GM23248 (cell line): Measurements from ENCODE around the gene SRPX. TPM values are rescaled to one million over a fixed set of nuclear protein-coding genes. Genes with fewer than 3 reads are reported as not detected.

ENCODE experiments used
- DNase-seq: peaks from one replicate; pipeline ENCODE4 v3.0.0-alpha.2; 2015
- H2AFZ ChIP-seq: fragments of 200-600 bp; sonication (generic); 2 replicates; pipeline ENCODE4 v1.6.1; 2016; ENCODE audit warnings: antibody characterized with exemption
- H3F3A ChIP-seq: fragments of 200-600 bp; sonication (generic); 2 replicates; pipeline ENCODE4 v1.6.1; 2016; ENCODE audit warnings: mild to moderate bottlenecking, antibody characterized with exemption, mixed run types; ENCODE audit not compliant: insufficient read depth
- H3K27ac ChIP-seq: fragments of 200-600 bp; sonication (generic); 2 replicates; pipeline ENCODE4 v1.5.1; 2016; ENCODE audit warnings: mild to moderate bottlenecking
- H3K27me3 ChIP-seq: fragments of 200-600 bp; sonication (generic); replicated peaks from 2 replicates; pipeline ENCODE4 v1.6.1; 2016; ENCODE audit warnings: mild to moderate bottlenecking; ENCODE audit not compliant: insufficient read depth
- H3K36me3 ChIP-seq: fragments of 200-600 bp; sonication (generic); 2 replicates; pipeline ENCODE4 v1.6.1; 2016; ENCODE audit warnings: low read depth, mild to moderate bottlenecking
- H3K4me1 ChIP-seq: fragments of 200-600 bp; sonication (generic); 2 replicates; pipeline ENCODE4 v1.6.1; 2016; ENCODE audit warnings: mild to moderate bottlenecking; ENCODE audit not compliant: insufficient read depth
- H3K4me2 ChIP-seq: fragments of 200-600 bp; sonication (generic); one replicate; pipeline ENCODE4 v1.6.1; 2016; ENCODE audit warnings: mild to moderate bottlenecking; ENCODE audit not compliant: unreplicated experiment
- H3K4me3 ChIP-seq: fragments of 200-600 bp; sonication (generic); 2 replicates; pipeline ENCODE4 v1.5.1; 2016; ENCODE audit warnings: mild to moderate bottlenecking
- H3K79me2 ChIP-seq: fragments of 200-600 bp; sonication (generic); 2 replicates; pipeline ENCODE4 v1.6.1; 2016; ENCODE audit warnings: mild to moderate bottlenecking; ENCODE audit not compliant: insufficient read depth
- H3K9ac ChIP-seq: fragments of 200-600 bp; sonication (generic); 2 replicates; pipeline ENCODE4 v1.6.1; 2016; ENCODE audit warnings: mild to moderate bottlenecking
- H3K9me2 ChIP-seq: fragments of 200-600 bp; sonication (generic); 2 replicates; pipeline ENCODE4 v1.6.1; 2016; ENCODE audit warnings: mixed run types, mild to moderate bottlenecking, moderate library complexity; ENCODE audit not compliant: insufficient read depth
- H3K9me3 ChIP-seq: fragments of 200-600 bp; sonication (generic); one replicate; pipeline ENCODE4 v1.6.1; 2017; ENCODE audit warnings: low read depth
- H4K20me1 ChIP-seq: fragments of 200-600 bp; sonication (generic); 2 replicates; pipeline ENCODE4 v1.6.0; 2016; ENCODE audit not compliant: insufficient read depth
- EZH2 ChIP-seq: fragments of 200-600 bp; sonication (generic); IDR thresholded peaks from 2 replicates; pipeline ENCODE4 v1.6.1; 2018; ENCODE audit warnings: antibody characterized with exemption, mild to moderate bottlenecking; ENCODE audit not compliant: insufficient read depth, poor library complexity, severe bottlenecking
- EZH2phosphoT487 ChIP-seq: fragments of 200-600 bp; sonication (generic); IDR thresholded peaks from 2 replicates; pipeline ENCODE4 v1.6.1; 2018; ENCODE audit warnings: antibody characterized with exemption, moderate library complexity, mild to moderate bottlenecking, low read depth; ENCODE audit not compliant: insufficient read depth
- WGBS, 2 experiments: methylation state at CpG; one replicate each; pipeline ENCODE4 v1.1.6; 2015 to 2017; ENCODE audit warnings: low lambda C conversion rate in 2 of 2, low coverage in 1 of 2; ENCODE audit errors: missing lambda C conversion rate in 2 of 2; 5-methylcytosine and 5-hydroxymethylcytosine counted together
- in situ Hi-C: fragments of 300-500 bp; cut with MboI; formaldehyde crosslinking; loops from 2 replicates; pipeline ENCODE4 v1.15.0; 2020
- polyA plus RNA-seq: library from polyadenylated mRNA; unstranded; fragments of >200 nt; fragmentation: Nextera tagmentation; extraction: Ambion mirVana; gene quantifications from 2 replicates; pipeline ENCODE4 v1.2.1, GENCODE V29; 2016
- total RNA-seq: library from RNA; depleted of rRNA; stranded (reverse); fragments of >200 nt; shearing (Covaris generic); gene quantifications from 2 replicates; pipeline ENCODE4 v1.2.3, GENCODE V29; 2014

Gene SRPX
- total and polyA plus RNA-seq, 2 experiments from 2014 or later = 75.7 to 82.2 TPM

DNA sequence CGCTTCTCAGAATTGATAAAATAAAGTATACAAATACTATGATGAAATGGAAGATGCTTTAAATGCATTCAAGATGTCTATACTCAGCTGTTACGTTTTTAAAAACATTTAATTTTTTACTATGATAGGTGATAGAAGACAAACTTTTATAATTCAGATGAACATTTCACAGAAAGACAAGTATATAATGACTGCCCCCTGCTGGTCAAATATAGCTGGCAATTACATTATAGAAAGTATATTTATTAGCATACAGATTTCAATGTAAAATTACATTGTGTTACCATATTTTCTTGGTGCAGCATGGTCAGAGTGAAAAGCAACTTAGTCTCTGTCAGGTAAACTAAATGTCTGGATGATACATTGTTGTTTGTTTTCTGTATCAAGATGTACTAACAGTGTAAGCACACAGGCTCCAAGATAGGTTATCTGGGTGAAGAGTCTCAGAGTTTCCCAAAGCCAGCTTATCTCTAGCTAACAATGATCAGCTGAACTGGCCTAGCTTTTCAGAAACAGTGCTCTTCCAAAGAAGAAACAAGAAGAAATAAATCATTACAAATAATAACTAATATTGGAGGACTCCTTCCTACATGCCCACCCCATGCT is 54.1 kb downstream of the SRPX start:
- in situ Hi-C loops = loop anchor here (10.0 kb wide), 1 partner anchor 242 kb away; no protein-coding TSS in a partner anchor

DNA sequence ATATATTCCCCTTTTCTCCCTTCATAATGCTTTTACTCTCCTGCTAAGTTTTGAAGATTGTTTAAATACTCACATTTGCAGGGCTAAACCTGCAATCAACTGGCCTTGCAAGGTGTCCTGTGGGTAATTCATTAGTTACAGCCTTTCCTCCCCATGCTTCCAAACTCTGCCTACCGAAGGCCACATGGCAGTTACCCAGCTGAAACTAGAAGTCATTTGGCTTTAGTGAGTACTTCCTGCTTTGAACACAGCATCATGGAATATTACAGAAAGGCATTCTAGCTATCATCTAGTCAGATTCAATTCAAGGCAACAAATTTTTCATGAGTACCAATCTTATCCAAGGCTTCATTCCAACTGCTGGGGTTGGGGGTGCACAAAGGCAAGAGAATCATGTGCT is 55.6 kb downstream of the SRPX start:
- no peak for DNase-seq
- no peaks in the 10 kb centered on the region for H4K20me1 ChIP-seq
- no peak overlapping the region for H3K4me2 ChIP-seq
- H3K27me3 ChIP-seq = no peaks in the 10 kb centered on the region
- H3K79me2 ChIP-seq = no peaks in the 10 kb centered on the region
- no peak overlapping the region for H3K4me3 ChIP-seq
- no peaks in the 10 kb centered on the region for H3K4me1 ChIP-seq
- no peak overlapping the region for H3K9ac ChIP-seq
- H3K9me2 ChIP-seq = no peaks in the 10 kb centered on the region
- H3K9me3 ChIP-seq = no peaks in the 10 kb centered on the region
- no peaks in the 10 kb centered on the region for H3F3A ChIP-seq
- WGBS, 2 experiments = 85 to 89% methylated on average over 1 of the region's 1 CpG
- H3K27ac ChIP-seq = no peak overlapping the region
- TF ChIP-seq EZH2 (no peak), EZH2phosphoT487 (no peak)
- in situ Hi-C loops = loop anchor here (10.0 kb wide), 1 partner anchor 240 kb away; no protein-coding TSS in a partner anchor
- H2AFZ ChIP-seq = no peak overlapping the region
- no peaks in the 10 kb centered on the region for H3K36me3 ChIP-seq

More for the DNA sequence above, 54.1 kb downstream of the SRPX start:
- Histone ChIP-seq H3K27me3 (no peaks in the 10 kb centered on the region), H3K79me2 (no peaks in the 10 kb centered on the region), H3K36me3 (no peaks in the 10 kb centered on the region), H3F3A (no peaks in the 10 kb centered on the region), H4K20me1 (no peaks in the 10 kb centered on the region), H3K9me3 (no peaks in the 10 kb centered on the region), H3K4me3 (no peak overlapping the region), H2AFZ (no peak overlapping the region), H3K27ac (no peak overlapping the region), H3K9ac (no peak overlapping the region), H3K9me2 (no peaks in the 10 kb centered on the region), H3K4me2 (no peak overlapping the region), H3K4me1 (no peaks in the 10 kb centered on the region)
- no peak for TF ChIP-seq EZH2
- TF ChIP-seq EZH2phosphoT487 = no peak
- DNase-seq = peak; percentile 45
- WGBS, 2 experiments = 50 to 57% methylated on average over 2 of the region's 2 CpGs

DNA sequence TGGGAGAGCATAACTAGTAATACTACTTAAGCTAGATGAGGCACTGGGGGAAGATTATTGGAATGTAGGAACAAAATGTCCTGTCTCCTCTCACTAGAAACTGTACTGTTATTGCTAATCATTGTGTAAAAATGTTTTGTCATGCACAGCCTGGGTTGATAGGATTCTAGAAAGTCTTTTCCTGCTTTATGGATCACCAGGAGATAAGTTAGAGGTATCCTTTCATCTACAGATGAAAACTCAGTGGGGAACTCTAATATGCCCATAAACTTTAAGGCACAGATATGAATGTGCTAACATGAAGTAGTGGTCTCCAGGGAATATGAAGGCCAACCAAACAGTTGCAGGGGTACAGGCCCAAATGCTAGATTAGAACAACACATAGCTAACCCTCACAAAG is 57.5 kb downstream of the SRPX start:
- H3K4me1 ChIP-seq = no peaks in the 10 kb centered on the region

DNA sequence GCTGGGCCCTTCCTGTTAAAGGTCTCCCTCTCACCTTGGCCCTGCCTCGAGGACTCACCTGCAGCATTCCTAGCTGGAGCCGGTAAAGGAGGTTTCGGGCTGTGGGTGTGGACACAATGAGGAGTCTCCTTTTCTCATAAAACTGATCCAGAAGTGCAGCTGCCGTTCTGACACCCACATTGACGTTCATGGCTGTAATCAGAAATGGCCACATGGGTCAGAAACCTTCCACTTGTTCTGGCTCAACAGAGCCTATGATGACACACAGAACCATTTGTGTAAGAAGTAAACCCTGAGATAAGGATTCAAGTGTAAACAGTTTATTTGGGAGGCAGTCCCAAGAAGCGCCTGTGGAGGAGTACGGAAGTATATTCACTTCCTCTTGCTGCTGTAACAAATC is 63.8 kb downstream of the SRPX start:
- in situ Hi-C loops = no loop called here
- H3K4me2 ChIP-seq = no peak overlapping the region
- H3K9ac ChIP-seq = no peak overlapping the region
- H3K79me2 ChIP-seq = no peaks in the 10 kb centered on the region
- H3F3A ChIP-seq = no peaks in the 10 kb centered on the region
- H2AFZ ChIP-seq = no peak overlapping the region
- TF ChIP-seq EZH2phosphoT487 (no peak), EZH2 (no peak)
- H3K27ac ChIP-seq = no peak overlapping the region
- H3K27me3 ChIP-seq = no peaks in the 10 kb centered on the region
- no peaks in the 10 kb centered on the region for H3K36me3 ChIP-seq
- H3K9me2 ChIP-seq = no peaks in the 10 kb centered on the region
- no peaks in the 10 kb centered on the region for H4K20me1 ChIP-seq
- H3K4me3 ChIP-seq = no peak overlapping the region
- H3K4me1 ChIP-seq = no peaks in the 10 kb centered on the region
- no peak for DNase-seq
- no peaks in the 10 kb centered on the region for H3K9me3 ChIP-seq
- WGBS, 2 experiments = 95 to 97% methylated on average over 7 of the region's 7 CpGs

More for the DNA sequence above, 57.5 kb downstream of the SRPX start:
- H3K4me2 ChIP-seq = no peak overlapping the region
- DNase-seq = no peak
- no peaks in the 10 kb centered on the region for H3K9me3 ChIP-seq
- H3K27me3 ChIP-seq = no peaks in the 10 kb centered on the region
- no peaks in the 10 kb centered on the region for H3K36me3 ChIP-seq
- no peak overlapping the region for H2AFZ ChIP-seq
- H3K79me2 ChIP-seq = no peaks in the 10 kb centered on the region
- no peak overlapping the region for H3K9ac ChIP-seq
- H3K9me2 ChIP-seq = no peaks in the 10 kb centered on the region
- H4K20me1 ChIP-seq = no peaks in the 10 kb centered on the region
- H3F3A ChIP-seq = no peaks in the 10 kb centered on the region
- H3K27ac ChIP-seq = no peak overlapping the region
- in situ Hi-C loops = loop anchor here (10.0 kb wide), 1 partner anchor 238 kb away; no protein-coding TSS in a partner anchor
- no peak for TF ChIP-seq EZH2
- no peak for TF ChIP-seq EZH2phosphoT487
- H3K4me3 ChIP-seq = no peak overlapping the region
